ENCODE results near the gene IQGAP3. TPM values are rescaled to one million over a fixed set of nuclear protein-coding genes. Genes with fewer than 3 reads are reported as not detected.

The IQGAP3 gene
- total and polyA plus RNA-seq, 2 donors (not counting 1 experiment from before 2014, with no cell fraction given), result 0.07 to 0.12 TPM

- Histone ChIP-seq H3K4me2 (replicated peaks; ENCODE audit: low read depth, low read length, poor library complexity, severe bottlenecking) (no peak overlapping the region), H4K20me1 (ENCODE audit: control insufficient read depth, insufficient read depth, low read length, poor library complexity, severe bottlenecking) (no peaks in the 10 kb centered on the region), H3K36me3 (replicated peaks in 1 of 2; ENCODE audit: control extremely low read depth in 1 of 2, control insufficient read depth in 1 of 2, extremely low read depth in 1 of 2, insufficient read depth in 2 of 2, low read length in 1 of 2) (no peaks in the 10 kb centered on the region), H2AFZ (ENCODE audit: insufficient read depth, low read depth, low read length, poor library complexity, severe bottlenecking) (no peak overlapping the region), H3K79me2 (ENCODE audit: control insufficient read depth, insufficient read depth, low read length) (peaks cover 13% of the 10 kb centered on the region), H3K27me3 (replicated peaks in 1 of 4; ENCODE audit: control extremely low read depth in 1 of 4, control insufficient read depth in 3 of 4, insufficient read depth in 4 of 4, low read length in 3 of 4) (peaks cover 0 to 3% (median under 1%) of the 10 kb centered on the region in 4 experiments), H3K4me1 (ENCODE audit: control insufficient read depth in 2 of 2, insufficient read depth in 2 of 2, low read length in 2 of 2) (peaks cover 15 to 20% of the 10 kb centered on the region in 2 donors), H3K4me3 (ENCODE audit: control extremely low read depth in 1 of 5, extremely low read depth in 1 of 5, insufficient read depth in 1 of 5, low read depth in 2 of 5, low read length in 4 of 5) (no peak overlapping the region), H3K9me3 (ENCODE audit: control extremely low read depth in 1 of 3, control insufficient read depth in 2 of 3, insufficient read depth in 1 of 3, low read length in 2 of 3) (peaks cover 0 to 2% (median 0%) of the 10 kb centered on the region in 3 donors), H3K9ac (ENCODE audit: low read length) (no peak overlapping the region), H3K27ac (ENCODE audit: low read length in 2 of 2) (no peak overlapping the region)
- no peaks in the 10 kb centered on the region for H3K9me3 Mint-ChIP-seq (ENCODE audit: insufficient read depth)
- peaks cover 19% of the 10 kb centered on the region for H3K4me1 Mint-ChIP-seq
- ATAC-seq (ENCODE audit: low read depth), result no peak
- ChIA-PET POLR2A (interaction anchor here (1.5 kb wide), 1 partner anchor 30 kb away, joined by 6 read pairs; no protein-coding TSS in a partner anchor), CTCF (interaction anchor here (0.8 to 6.9 kb wide), 3 partner anchors 16 to 94 kb away, joined by 3 to 52 read pairs (median 4); no protein-coding TSS in a partner anchor)
- no peak overlapping the region for H3K27ac Mint-ChIP-seq
- no peak overlapping the region for H3K4me3 Mint-ChIP-seq
- DNase-seq, result no peak
- TF ChIP-seq CTCF (IDR thresholded peaks at IDR 0.05), result no peak
- no peak for TF ChIP-seq EZH2 (IDR thresholded peaks at IDR 0.05; ENCODE audit: borderline replicate concordance, insufficient read depth, low read depth, low read length, poor library complexity, severe bottlenecking)
- H3K27me3 Mint-ChIP-seq, result peaks cover 3% of the 10 kb centered on the region
- no CpG with 5 or more reads among the region's 7 CpGs for WGBS (ENCODE audit: insufficient coverage)
- intact Hi-C loops (cut with micrococcal nuclease), result no loop called here
Observed at GRCh38 chr1:156578055-156578454, 5.7 kb upstream of the IQGAP3 start.

- H3K27me3 ChIP-seq (replicated peaks in 1 of 4; ENCODE audit: control extremely low read depth in 1 of 4, control insufficient read depth in 3 of 4, insufficient read depth in 4 of 4, low read length in 3 of 4), result peaks cover 0 to 7% (median 3%) of the 10 kb centered on the region in 4 experiments
- intact Hi-C loops (cut with micrococcal nuclease), result no loop called here
- no peak overlapping the region for H3K4me3 Mint-ChIP-seq
- H3K4me3 ChIP-seq (ENCODE audit: control extremely low read depth in 1 of 5, extremely low read depth in 1 of 5, insufficient read depth in 1 of 5, low read depth in 2 of 5, low read length in 4 of 5), result no peak overlapping the region
- H3K27me3 Mint-ChIP-seq, result peaks cover 8% of the 10 kb centered on the region
- H3K79me2 ChIP-seq (ENCODE audit: control insufficient read depth, insufficient read depth, low read length), result peaks cover 8% of the 10 kb centered on the region
- no peak overlapping the region for H2AFZ ChIP-seq (ENCODE audit: insufficient read depth, low read depth, low read length, poor library complexity, severe bottlenecking)
- peaks cover 18% of the 10 kb centered on the region for H3K4me1 Mint-ChIP-seq
- H3K9me3 ChIP-seq (ENCODE audit: control extremely low read depth in 1 of 3, control insufficient read depth in 2 of 3, insufficient read depth in 1 of 3, low read length in 2 of 3), result peaks cover 0 to 2% (median 0%) of the 10 kb centered on the region in 3 donors
- 88% methylated on average over 2 of the region's 3 CpGs for WGBS (ENCODE audit: insufficient coverage)
- DNase-seq, result no peak
- no peaks in the 10 kb centered on the region for H4K20me1 ChIP-seq (ENCODE audit: control insufficient read depth, insufficient read depth, low read length, poor library complexity, severe bottlenecking)
- H3K36me3 ChIP-seq (replicated peaks in 1 of 2; ENCODE audit: control extremely low read depth in 1 of 2, control insufficient read depth in 1 of 2, extremely low read depth in 1 of 2, insufficient read depth in 2 of 2, low read length in 1 of 2), result no peaks in the 10 kb centered on the region
- H3K9me3 Mint-ChIP-seq (ENCODE audit: insufficient read depth), result no peaks in the 10 kb centered on the region
- H3K9ac ChIP-seq (ENCODE audit: low read length), result no peak overlapping the region
- CTCF ChIA-PET, result interaction anchor here (0.7 to 1.1 kb wide), 3 partner anchors 11 to 97 kb away, joined by 3 read pairs; no protein-coding TSS in a partner anchor
- H3K4me1 ChIP-seq (ENCODE audit: control insufficient read depth in 2 of 2, insufficient read depth in 2 of 2, low read length in 2 of 2), result peaks cover 15 to 18% of the 10 kb centered on the region in 2 donors
- H3K27ac Mint-ChIP-seq, result no peak overlapping the region
- POLR2A ChIA-PET, result no interaction called here
- H3K4me2 ChIP-seq (replicated peaks; ENCODE audit: low read depth, low read length, poor library complexity, severe bottlenecking), result no peak overlapping the region
- ATAC-seq (ENCODE audit: low read depth), result no peak
- H3K27ac ChIP-seq (ENCODE audit: low read length in 2 of 2), result no peak overlapping the region
- TF ChIP-seq EZH2 (IDR thresholded peaks at IDR 0.05; ENCODE audit: borderline replicate concordance, insufficient read depth, low read depth, low read length, poor library complexity, severe bottlenecking) (no peak), CTCF (IDR thresholded peaks at IDR 0.05) (no peak)
Observed at GRCh38 chr1:156577550-156577949, 5.2 kb upstream of the IQGAP3 start.
